Fibroblast of lung (primary cell): ENCODE data around the gene KDM5B.

Source experiments
- CTCF ChIP-seq, 2 donors: IDR thresholded peaks in 1 of 2; conservative IDR thresholded peaks in 1 of 2; 1 replicate in 1 of 2; 2 replicates in 1 of 2; pipeline ENCODE4 v1.5.1; 2011 to 2012; ENCODE audit warnings: low read length in 2 of 2, control low read depth in 1 of 2, inconsistent platforms in 1 of 2, low read depth in 1 of 2, mild to moderate bottlenecking in 1 of 2
- EZH2 ChIP-seq: IDR thresholded peaks from 2 replicates; pipeline ENCODE4 v1.5.1; 2012; ENCODE audit warnings: low read length, control low read depth, mild to moderate bottlenecking; ENCODE audit errors: missing control alignments

- no peak for TF ChIP-seq CTCF (conservative IDR thresholded peaks at IDR 0.05 in 1 of 2, IDR thresholded peaks at IDR 0.05 in 1 of 2; ENCODE audit: low read depth in 1 of 2, low read length in 2 of 2)
- TF ChIP-seq EZH2, result no peak
Measured at GRCh38 chr1:202844935-202845334, 36.7 kb upstream of the KDM5B start.
